Measurements from ENCODE around the gene PGA3.
"Not testable (repeated sequence)": the region's sequence is repeated elsewhere in the genome, so short reads cannot be mapped to it uniquely, and the experiment has no call there.

Gene PGA3

GRCh38 chr11:61165785-61166184, 37.5 kb upstream of the PGA3 start:
- H3K4me1 Mint-ChIP-seq = peaks cover 40% of the 10 kb centered on the region
- not testable (repeated sequence) for H3K27ac Mint-ChIP-seq, H3K9me3 Mint-ChIP-seq, H3K27me3 Mint-ChIP-seq, H3K4me3 Mint-ChIP-seq, H3K36me3 Mint-ChIP-seq

- not testable (repeated sequence) for H3K4me3 Mint-ChIP-seq, H3K36me3 Mint-ChIP-seq, H3K27me3 Mint-ChIP-seq, H3K9me3 Mint-ChIP-seq, H3K27ac Mint-ChIP-seq
- H3K4me1 Mint-ChIP-seq = peaks cover 38% of the 10 kb centered on the region
Measured at GRCh38 chr11:61166331-61166730, 37.0 kb upstream of the PGA3 start.

DNA sequence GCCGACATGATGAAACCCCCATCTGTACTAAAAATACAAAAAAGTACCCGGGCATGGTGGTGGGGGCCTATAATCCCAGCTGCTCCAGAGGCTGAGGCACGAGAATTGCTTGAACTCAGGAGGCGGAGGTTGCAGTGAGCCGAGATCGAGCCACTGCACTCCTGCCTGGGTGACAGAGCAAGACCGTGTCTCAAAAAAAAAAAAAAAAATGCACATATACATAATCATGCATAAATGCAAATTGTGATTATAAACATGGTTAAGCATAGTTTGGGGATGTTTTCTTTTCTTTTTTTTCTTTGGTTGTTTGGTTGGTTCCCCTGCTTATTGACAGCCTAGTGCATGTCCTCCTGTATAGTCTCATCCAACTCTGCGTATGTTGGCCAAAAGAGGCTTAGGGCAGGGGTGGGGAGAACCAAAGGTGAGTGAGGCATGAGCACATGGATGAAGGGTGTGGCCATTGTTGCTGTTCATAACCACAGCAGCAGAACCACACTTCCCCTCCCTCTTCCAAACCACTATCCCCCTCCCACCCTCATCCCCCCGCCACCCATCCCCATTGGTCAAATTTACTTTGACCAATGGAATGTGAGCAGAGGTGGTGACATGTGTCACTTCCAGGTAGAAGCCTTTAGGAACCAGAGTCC, 35.1 kb upstream of the PGA3 start:
- Mint-ChIP-seq H3K27ac (no peak overlapping the region), H3K4me3 (no peak overlapping the region), H3K9me3 (no peaks in the 10 kb centered on the region), H3K36me3 (no peaks in the 10 kb centered on the region), H3K27me3 (no peaks in the 10 kb centered on the region), H3K4me1 (peaks cover 38% of the 10 kb centered on the region)

- no peaks in the 10 kb centered on the region for H3K36me3 Mint-ChIP-seq
- H3K4me3 Mint-ChIP-seq = no peak overlapping the region
- peaks cover 36% of the 10 kb centered on the region for H3K4me1 Mint-ChIP-seq
Measured at GRCh38 chr11:61168800-61169199, 34.5 kb upstream of the PGA3 start.

DNA sequence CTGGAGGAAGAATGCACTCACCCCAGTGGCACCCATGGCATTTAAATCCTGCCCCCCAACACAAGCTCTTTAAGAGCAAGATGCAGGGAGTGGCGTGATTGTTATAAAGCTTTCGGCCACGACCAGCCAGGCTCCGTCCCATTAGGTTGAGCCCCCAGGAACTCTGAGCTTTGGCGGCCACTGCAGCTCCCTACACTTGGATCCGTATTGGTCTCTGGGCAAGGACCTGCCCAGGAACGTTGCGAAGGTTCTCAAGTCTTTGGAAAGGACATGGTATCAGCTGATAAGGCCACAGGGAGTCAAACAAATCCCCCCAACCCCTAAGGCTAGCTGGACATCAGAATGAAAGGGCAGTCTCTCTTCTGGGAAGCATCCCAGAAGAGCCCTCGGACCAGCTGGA, 32.7 kb upstream of the PGA3 start:
- Mint-ChIP-seq H3K36me3 (no peaks in the 10 kb centered on the region), H3K4me1 (peaks cover 25% of the 10 kb centered on the region), H3K27ac (no peak overlapping the region), H3K4me3 (no peak overlapping the region), H3K27me3 (no peaks in the 10 kb centered on the region), H3K9me3 (no peaks in the 10 kb centered on the region)

More at GRCh38 chr11:61168800-61169199, 34.5 kb upstream of the PGA3 start:
- Mint-ChIP-seq H3K27ac (peak overlapping the region; percentile 26), H3K27me3 (no peaks in the 10 kb centered on the region), H3K9me3 (no peaks in the 10 kb centered on the region)

- H3K27me3 Mint-ChIP-seq = no peaks in the 10 kb centered on the region
- H3K4me1 Mint-ChIP-seq = peaks cover 25% of the 10 kb centered on the region
- no peak overlapping the region for H3K4me3 Mint-ChIP-seq
- no peaks in the 10 kb centered on the region for H3K36me3 Mint-ChIP-seq
- H3K27ac Mint-ChIP-seq = peak overlapping the region; percentile 47
- no peaks in the 10 kb centered on the region for H3K9me3 Mint-ChIP-seq
Measured at GRCh38 chr11:61171907-61172306, 31.4 kb upstream of the PGA3 start.

DNA sequence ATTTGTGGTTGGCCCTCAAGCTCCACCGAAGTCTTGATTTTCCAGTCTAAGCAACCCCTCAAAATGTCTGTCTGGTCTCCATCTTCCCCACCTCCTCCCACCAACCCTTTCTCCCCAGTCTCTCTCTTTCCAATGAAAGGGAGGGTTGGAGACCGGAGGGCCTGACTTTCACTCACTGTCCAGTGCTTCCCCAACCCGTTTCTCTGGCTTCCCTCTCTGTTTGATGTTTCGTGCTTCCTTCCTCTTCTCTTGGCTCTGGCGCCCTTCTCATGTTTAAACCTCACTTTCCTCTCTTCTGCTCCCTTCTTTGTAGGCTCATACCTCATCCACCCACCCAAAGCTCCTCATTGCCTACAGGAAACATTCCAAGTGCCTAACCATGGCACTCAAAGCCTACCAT, 31.0 kb upstream of the PGA3 start:
- no peak overlapping the region for H3K4me3 Mint-ChIP-seq

GRCh38 chr11:61172888-61173287, 30.4 kb upstream of the PGA3 start:
- H3K27ac Mint-ChIP-seq = peak overlapping the region; percentile 64
- peaks cover 17% of the 10 kb centered on the region for H3K4me1 Mint-ChIP-seq
- no peaks in the 10 kb centered on the region for H3K9me3 Mint-ChIP-seq
- no peaks in the 10 kb centered on the region for H3K36me3 Mint-ChIP-seq
- H3K4me3 Mint-ChIP-seq = no peak overlapping the region
- H3K27me3 Mint-ChIP-seq = no peaks in the 10 kb centered on the region

More for the DNA sequence above, 31.0 kb upstream of the PGA3 start:
- Mint-ChIP-seq H3K36me3 (no peaks in the 10 kb centered on the region), H3K9me3 (no peaks in the 10 kb centered on the region), H3K4me1 (peaks cover 23% of the 10 kb centered on the region), H3K27me3 (no peaks in the 10 kb centered on the region), H3K27ac (peak overlapping the region; percentile 19)

- Mint-ChIP-seq H3K27me3 (no peaks in the 10 kb centered on the region), H3K4me3 (no peak overlapping the region), H3K4me1 (peaks cover 13% of the 10 kb centered on the region), H3K9me3 (no peaks in the 10 kb centered on the region), H3K27ac (peak overlapping the region; percentile 19), H3K36me3 (no peaks in the 10 kb centered on the region)
Measured at GRCh38 chr11:61173456-61173855, 29.9 kb upstream of the PGA3 start.

GRCh38 chr11:61174273-61174672, 29.0 kb upstream of the PGA3 start:
- no peaks in the 10 kb centered on the region for H3K9me3 Mint-ChIP-seq
- H3K4me3 Mint-ChIP-seq = no peak overlapping the region
- H3K27me3 Mint-ChIP-seq = no peaks in the 10 kb centered on the region
- H3K27ac Mint-ChIP-seq = peak overlapping the region; percentile 57
- no peaks in the 10 kb centered on the region for H3K36me3 Mint-ChIP-seq
- H3K4me1 Mint-ChIP-seq = peaks cover 13% of the 10 kb centered on the region

DNA sequence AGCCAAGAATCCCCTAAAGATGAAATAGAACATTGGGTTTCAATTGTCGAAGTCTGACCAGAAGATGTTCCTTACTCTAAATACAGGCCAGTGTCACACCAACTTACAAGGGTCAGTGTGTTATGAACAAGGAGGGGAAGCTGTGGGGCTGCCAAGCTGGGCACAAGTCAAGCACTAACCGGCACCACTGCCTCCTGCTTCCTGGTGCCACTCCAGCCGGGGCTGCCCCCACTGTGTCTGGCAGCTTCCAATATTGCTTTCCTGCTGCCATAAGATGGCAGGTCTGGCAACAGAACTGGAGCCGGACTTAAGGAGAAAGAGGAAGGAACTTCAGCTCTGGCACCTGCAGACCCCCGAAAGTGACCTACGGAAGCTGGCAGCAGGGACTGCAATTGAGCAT, 28.4 kb upstream of the PGA3 start:
- Mint-ChIP-seq H3K9me3 (no peaks in the 10 kb centered on the region), H3K27me3 (no peaks in the 10 kb centered on the region), H3K36me3 (no peaks in the 10 kb centered on the region), H3K27ac (no peak overlapping the region), H3K4me1 (peaks cover 13% of the 10 kb centered on the region), H3K4me3 (no peak overlapping the region)

- Mint-ChIP-seq H3K27me3 (no peaks in the 10 kb centered on the region), H3K4me1 (peaks cover 13% of the 10 kb centered on the region), H3K27ac (no peak overlapping the region)
Measured at GRCh38 chr11:61176446-61176845, 26.9 kb upstream of the PGA3 start.

DNA sequence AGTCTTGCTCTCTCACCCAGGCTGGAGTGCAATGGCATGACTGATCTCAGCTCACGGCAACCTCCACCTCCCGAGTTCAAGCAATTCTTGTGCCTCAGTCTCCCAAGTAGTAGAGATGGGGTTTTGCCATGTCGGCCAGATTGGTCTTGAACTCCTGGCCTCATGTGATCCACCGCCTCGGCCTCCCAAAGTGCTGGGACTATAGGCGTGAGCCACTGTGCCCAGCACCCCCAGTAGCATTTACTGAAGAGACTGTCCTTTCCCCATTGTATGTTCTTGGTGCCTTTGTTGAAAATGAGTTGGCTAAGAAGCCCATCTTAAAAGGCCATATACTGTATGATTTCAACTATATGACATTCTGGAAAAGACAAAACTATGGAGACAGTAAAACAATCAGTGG, 23.1 kb upstream of the PGA3 start:
- H3K27ac Mint-ChIP-seq, H3K9me3 Mint-ChIP-seq, H3K4me3 Mint-ChIP-seq, H3K4me1 Mint-ChIP-seq, H3K27me3 Mint-ChIP-seq, H3K36me3 Mint-ChIP-seq: not testable (repeated sequence)

More at GRCh38 chr11:61176446-61176845, 26.9 kb upstream of the PGA3 start:
- Mint-ChIP-seq H3K4me3 (no peak overlapping the region), H3K9me3 (no peaks in the 10 kb centered on the region), H3K36me3 (no peaks in the 10 kb centered on the region)

DNA sequence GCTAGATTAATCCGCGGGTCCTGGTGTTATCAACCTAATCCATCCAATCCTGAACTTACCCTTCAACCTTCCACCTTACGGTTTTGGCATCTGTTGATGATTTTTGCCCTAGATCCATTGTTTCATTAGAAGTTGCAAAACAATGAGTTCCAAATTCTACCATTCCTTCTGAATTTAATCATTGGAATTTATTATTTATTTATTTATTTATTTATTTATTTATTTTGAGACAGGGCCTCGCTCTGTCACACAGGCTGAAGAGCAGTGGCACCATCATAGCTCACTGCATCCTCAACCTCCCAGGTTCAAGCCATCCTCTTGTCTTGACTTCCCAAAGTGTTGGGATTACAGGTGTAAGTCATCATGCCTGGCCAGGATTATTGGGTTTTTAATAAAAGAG, 21.8 kb upstream of the PGA3 start:
- no peak overlapping the region for H3K4me3 Mint-ChIP-seq
- H3K36me3 Mint-ChIP-seq = no peaks in the 10 kb centered on the region
- no peaks in the 10 kb centered on the region for H3K27me3 Mint-ChIP-seq
- no peaks in the 10 kb centered on the region for H3K4me1 Mint-ChIP-seq
- H3K27ac Mint-ChIP-seq = no peak overlapping the region
- no peaks in the 10 kb centered on the region for H3K9me3 Mint-ChIP-seq

GRCh38 chr11:61183645-61184044, 19.7 kb upstream of the PGA3 start:
- H3K4me1 Mint-ChIP-seq = no peaks in the 10 kb centered on the region
- H3K27me3 Mint-ChIP-seq = no peaks in the 10 kb centered on the region
- no peak overlapping the region for H3K4me3 Mint-ChIP-seq
- H3K36me3 Mint-ChIP-seq = no peaks in the 10 kb centered on the region
- H3K9me3 Mint-ChIP-seq = no peaks in the 10 kb centered on the region
- no peak overlapping the region for H3K27ac Mint-ChIP-seq

GRCh38 chr11:61186504-61186903, 16.8 kb upstream of the PGA3 start:
- H3K27me3 Mint-ChIP-seq = no peaks in the 10 kb centered on the region
- H3K9me3 Mint-ChIP-seq = no peaks in the 10 kb centered on the region
- H3K4me3 Mint-ChIP-seq = no peak overlapping the region
- no peaks in the 10 kb centered on the region for H3K36me3 Mint-ChIP-seq
- no peaks in the 10 kb centered on the region for H3K4me1 Mint-ChIP-seq
- H3K27ac Mint-ChIP-seq = no peak overlapping the region

DNA sequence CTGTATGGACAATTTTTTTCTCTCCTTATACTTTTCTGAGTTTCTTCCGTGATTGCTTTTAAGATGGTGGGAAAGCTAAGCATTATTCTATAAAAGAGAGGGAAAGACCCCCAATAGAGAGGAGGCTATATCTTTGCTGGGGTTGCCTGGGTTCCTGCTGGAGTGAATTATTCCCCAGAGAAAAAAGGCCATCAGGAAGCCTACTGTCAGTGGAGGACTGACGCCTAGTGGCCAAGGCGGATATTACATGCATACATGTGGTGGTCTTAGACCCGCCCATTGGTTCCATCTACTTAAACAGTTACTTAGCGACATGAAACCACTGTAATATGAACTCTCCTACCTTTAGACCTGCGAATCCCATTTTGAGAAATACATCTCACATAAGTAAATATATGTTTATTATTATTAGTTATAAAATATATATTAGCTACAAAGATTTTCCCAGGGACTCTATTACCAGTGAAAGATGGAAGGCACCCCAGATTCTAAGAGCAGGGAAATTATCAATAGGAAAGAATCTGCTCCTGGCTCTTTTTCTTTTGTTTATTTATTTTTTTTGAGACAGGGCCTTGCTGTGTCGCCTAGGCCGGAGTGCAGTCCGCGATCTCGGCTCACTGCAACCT, 15.7 kb upstream of the PGA3 start:
- Mint-ChIP-seq H3K4me1 (no peaks in the 10 kb centered on the region), H3K4me3 (no peak overlapping the region), H3K9me3 (no peaks in the 10 kb centered on the region), H3K36me3 (no peaks in the 10 kb centered on the region), H3K27ac (no peak overlapping the region), H3K27me3 (no peaks in the 10 kb centered on the region)

Data from activated naive CD4-positive, alpha-beta T cell treated with anti-CD3 and anti-CD28 coated beads, Interleukin-2, amount 50 U/mL, for 24 hours (primary cell).